H1 (cell line): ENCODE results near the gene TSNAXIP1. TPM values are rescaled to one million over a fixed set of nuclear protein-coding genes. Genes with fewer than 3 reads are reported as not detected.
A peak's percentile ranks its signal among the peaks of the same experiment; 100 is the strongest.

ENCODE experiments used
- CTBP2 ChIP-seq: IDR thresholded peaks from 2 replicates; pipeline ENCODE4 v1.7.0; 2011; ENCODE audit warnings: borderline replicate concordance, mild to moderate bottlenecking, moderate library complexity, mixed read lengths, low read length; ENCODE audit not compliant: insufficient read depth, insufficient read length
- EGR1 ChIP-seq: IDR thresholded peaks from 2 replicates; pipeline ENCODE4 v1.6.1; 2011; ENCODE audit warnings: low read depth, low read length, borderline replicate concordance
- GTF2F1 ChIP-seq: IDR thresholded peaks from 2 replicates; pipeline ENCODE4 v1.6.1; 2012; ENCODE audit warnings: low read depth, low read length, improper control_type of control experiment, borderline replicate concordance
- HDAC6 ChIP-seq: IDR thresholded peaks from one replicate; pipeline ENCODE4 v1.7.1; 2012; ENCODE audit warnings: low read depth, mild to moderate bottlenecking, inconsistent platforms, low read length, moderate library complexity
- NRF1 ChIP-seq: IDR thresholded peaks from 2 replicates; pipeline ENCODE4 v1.6.1; 2011; ENCODE audit warnings: mild to moderate bottlenecking, low read depth, low read length, improper control_type of control experiment
- POLR2A ChIP-seq, 2 experiments: IDR thresholded peaks; 1 replicate in 1 of 2; 2 replicates in 1 of 2; pipeline ENCODE4 v1.6.1; 2011; ENCODE audit warnings: low read depth in 2 of 2, low read length in 2 of 2, mild to moderate bottlenecking in 2 of 2; ENCODE audit errors: control extremely low read depth in 1 of 2
- POLR2AphosphoS5 ChIP-seq: IDR thresholded peaks from 2 replicates; pipeline ENCODE4 v1.6.1; 2011; ENCODE audit warnings: low read depth, low read length
- POU5F1 ChIP-seq: IDR thresholded peaks from 2 replicates; pipeline ENCODE4 v1.6.1; 2011; ENCODE audit warnings: low read depth, mild to moderate bottlenecking, low read length, moderate library complexity
- RBBP5 ChIP-seq: IDR thresholded peaks from 2 replicates; pipeline ENCODE4 v1.7.1; 2012; ENCODE audit warnings: low read depth, mild to moderate bottlenecking, inconsistent platforms, low read length, moderate library complexity, borderline replicate concordance
- SIRT6 ChIP-seq: IDR thresholded peaks from one replicate; pipeline ENCODE4 v1.7.1; 2012; ENCODE audit warnings: low read length, inconsistent platforms
- SUZ12 ChIP-seq: fragments of 200-600 bp; sonication (generic); IDR thresholded peaks from 2 replicates; pipeline ENCODE4 v1.6.1; 2012; ENCODE audit warnings: mild to moderate bottlenecking, inconsistent platforms, low read length, moderate library complexity, mixed read lengths
- polyA plus RNA-seq, 7 experiments: library from polyadenylated mRNA; depleted of rRNA in 3 of 7; stranded (reverse) in 5 of 7; unstranded in 2 of 7; fragments of >200 nt in 5 of 7; fragments of 200-250 nt in 2 of 7; gene quantifications; 1 replicate in 5 of 7; 2 replicates in 1 of 7; 4 replicates in 1 of 7; pipeline versions ENCODE4 v1.2.1 to v1.2.3, GENCODE V29; 2011 to 2013; ENCODE audit warnings: missing spikeins in 2 of 7, mixed read lengths in 2 of 7
- total RNA-seq: library from RNA; stranded (reverse); fragmentation: NEBNext Ultra II Directional; extraction: Animal tissue kit (Norgen Biotek cat#: 25700); gene quantifications from 2 replicates; pipeline ENCODE4 v1.2.1, GENCODE V29; 2021
- TF ChIP-seq, protein P1 (sequence below): IDR thresholded peaks from 2 replicates; pipeline ENCODE4 v1.6.1; 2012; ENCODE audit warnings: low read length, inconsistent platforms

Gene TSNAXIP1
- total and polyA plus RNA-seq, 2 of the 8 experiments (the other 6 are each of a cell fraction or from before 2014, with no cell fraction given) = 0.37 to 0.94 TPM

DNA sequence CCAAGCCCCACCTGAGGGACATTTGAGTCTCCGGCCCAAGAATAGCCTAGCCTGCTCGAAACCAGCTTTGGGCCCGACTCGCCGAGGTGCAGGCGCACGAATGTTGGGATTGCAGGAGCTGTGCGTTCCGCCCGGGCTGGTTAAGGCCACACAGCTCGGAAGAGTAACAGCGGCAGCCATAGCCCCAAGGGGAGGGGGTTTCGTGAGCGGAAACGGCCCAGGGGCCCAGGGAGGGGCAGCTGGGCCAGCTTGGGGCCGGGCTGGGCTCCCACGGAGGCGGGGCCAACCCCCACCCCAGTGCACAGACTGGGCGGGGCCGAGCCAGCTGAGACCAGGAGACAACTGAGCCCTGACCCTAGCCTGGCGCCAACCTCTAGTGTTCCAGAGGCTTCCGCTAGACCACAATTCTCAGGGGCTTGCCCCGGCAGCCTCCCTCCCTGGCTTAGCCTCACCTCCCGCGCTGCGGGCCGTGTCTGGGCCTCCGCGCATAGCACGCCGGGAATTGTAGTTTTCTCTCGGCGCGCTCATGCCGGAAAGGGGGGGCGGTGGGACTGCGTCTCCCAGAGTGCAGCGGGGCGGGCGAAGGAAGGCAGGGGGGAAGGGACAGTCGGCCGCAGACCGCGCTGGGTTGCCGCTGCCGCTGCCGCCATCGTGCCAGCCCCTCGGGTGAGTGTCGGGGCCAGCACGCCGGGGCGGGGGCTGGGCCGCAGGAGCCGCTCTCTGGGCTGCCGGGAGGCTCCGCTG, 39.8 kb downstream of the TSNAXIP1 start, which contains the start of gene NUTF2 (continued):
- no peak; the same call in 1 of the 2 replicates for TF ChIP-seq RBBP5
- TF ChIP-seq, protein P1, sequence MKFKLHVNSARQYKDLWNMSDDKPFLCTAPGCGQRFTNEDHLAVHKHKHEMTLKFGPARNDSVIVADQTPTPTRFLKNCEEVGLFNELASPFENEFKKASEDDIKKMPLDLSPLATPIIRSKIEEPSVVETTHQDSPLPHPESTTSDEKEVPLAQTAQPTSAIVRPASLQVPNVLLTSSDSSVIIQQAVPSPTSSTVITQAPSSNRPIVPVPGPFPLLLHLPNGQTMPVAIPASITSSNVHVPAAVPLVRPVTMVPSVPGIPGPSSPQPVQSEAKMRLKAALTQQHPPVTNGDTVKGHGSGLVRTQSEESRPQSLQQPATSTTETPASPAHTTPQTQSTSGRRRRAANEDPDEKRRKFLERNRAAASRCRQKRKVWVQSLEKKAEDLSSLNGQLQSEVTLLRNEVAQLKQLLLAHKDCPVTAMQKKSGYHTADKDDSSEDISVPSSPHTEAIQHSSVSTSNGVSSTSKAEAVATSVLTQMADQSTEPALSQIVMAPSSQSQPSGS = 0 out of 2 replicates have a peak, but pooled peaks have one; percentile 24
- TF ChIP-seq POLR2A (IDR thresholded peaks at IDR 0.05; ENCODE audit: control extremely low read depth in 1 of 2, low read depth in 2 of 2, low read length in 2 of 2) = peak; percentile 94 to 98
- no peak for TF ChIP-seq GTF2F1
- TF ChIP-seq HDAC6 = no peak
- no peak for TF ChIP-seq EGR1
- no peak for TF ChIP-seq SIRT6
- no peak for TF ChIP-seq CTBP2
- no peak for TF ChIP-seq NRF1
- no peak for TF ChIP-seq POU5F1
- TF ChIP-seq POLR2AphosphoS5 = peak; percentile 92; the same call in 1 of the 2 replicates
- no peak for TF ChIP-seq SUZ12
